Vagina (tissue), 2 donors: Measurements from ENCODE around the gene DNAH1.

Experiments used
- CTCF ChIP-seq, 3 experiments: fragments of 450-650 bp in 2 of 3; fragments of 200-600 bp in 1 of 3; sonication (generic) in 1 of 3; IDR thresholded peaks; one replicate each; pipeline ENCODE4 v1.5.1; 2017 to 2019; ENCODE audit warnings: antibody characterized with exemption in 3 of 3, mild to moderate bottlenecking in 2 of 3, moderate library complexity in 2 of 3
- POLR2A ChIP-seq, 2 donors: fragments of 450-650 bp; IDR thresholded peaks; one replicate each; pipeline ENCODE4 v1.6.1; 2017; ENCODE audit warnings: antibody characterized with exemption in 2 of 2, mild to moderate bottlenecking in 2 of 2, moderate library complexity in 2 of 2
- POLR2AphosphoS5 ChIP-seq, 2 donors: sonication (generic); formaldehyde crosslinking; IDR thresholded peaks; one replicate each; pipeline ENCODE4 v1.9.0; 2017; ENCODE audit warnings: antibody characterized with exemption in 2 of 2, mild to moderate bottlenecking in 2 of 2, low read depth in 1 of 2; ENCODE audit not compliant: insufficient read depth in 1 of 2

GRCh38 chr3:52322466-52322865 is 6.3 kb downstream of the DNAH1 start:
- TF ChIP-seq POLR2AphosphoS5 (IDR thresholded peaks at IDR 0.05; ENCODE audit: insufficient read depth in 1 of 2, low read depth in 1 of 2) = no peak
- TF ChIP-seq CTCF (IDR thresholded peaks at IDR 0.05) = no peak
- TF ChIP-seq POLR2A (IDR thresholded peaks at IDR 0.05) = no peak
